HepG2 (cell line): ENCODE results near the gene GGA1. TPM values are rescaled to one million over a fixed set of nuclear protein-coding genes. Genes with fewer than 3 reads are reported as not detected.

Experiments
- ATAC-seq: fragments of 200-7000 bp; cut with Tn5 transposase; 3 replicates; pipeline ENCODE4 v1.9.1; 2020; ENCODE audit warnings: mild to moderate bottlenecking, moderate library complexity
- BruUV-seq: library from RNA; stranded (reverse); fragments of 400-500 nt; replicated peaks from 2 replicates; lab custom pipeline; 2021; lab: Mats Ljungman, UMichigan
- CTCF ChIA-PET: fragments of 300-600 bp; formaldehyde crosslinking; extraction: SDS; loops from one replicate; lab custom pipeline; 2021; ENCODE audit warnings: low total read pairs, inconsistent platforms, low intra/inter-chr PET ratio; lab: Yijun Ruan, JAX
- POLR2A ChIA-PET: fragments of 350-600 bp; sonication (Branson Sonifier 250); formaldehyde crosslinking; loops from one replicate; lab custom pipeline; 2020; ENCODE audit warnings: antibody characterized with exemption, inconsistent platforms; lab: Yijun Ruan, JAX
- DNase-seq: peaks from one replicate; pipeline ENCODE4 v3.0.0-alpha.2; 2015; ENCODE audit warnings: low spot score
- FAIRE-seq: peaks from 3 replicates; lab custom pipeline; 2011; peaks lifted over from hg19 to GRCh38; lab: Jason Lieb, UNC
- H2AFZ ChIP-seq: one replicate; pipeline ENCODE4 v1.6.1; 2011; ENCODE audit warnings: low read length, inconsistent platforms
- H3K27ac ChIP-seq: fragments of 300-600 bp; 3 replicates; pipeline ENCODE4 v1.8.0; 2011; ENCODE audit warnings: mixed run types, mild to moderate bottlenecking, mixed read lengths, low read length, inconsistent platforms; ENCODE audit not compliant: insufficient read depth; ENCODE audit errors: extremely low read length
- H3K27me3 ChIP-seq, 2 experiments: fragments of 200-600 bp in 1 of 2; 2 replicates in 1 of 2; 3 replicates in 1 of 2; pipeline versions ENCODE4 v1.6.0 to v1.8.0; 2011; ENCODE audit warnings: low read length in 2 of 2, mild to moderate bottlenecking in 2 of 2, moderate library complexity in 2 of 2, inconsistent platforms in 1 of 2; ENCODE audit not compliant: insufficient read depth in 2 of 2, control insufficient read depth in 1 of 2
- H3K36me3 ChIP-seq, 2 experiments: fragments of 200-600 bp in 1 of 2; replicated peaks in 1 of 2; 2 replicates in 1 of 2; 3 replicates in 1 of 2; pipeline versions ENCODE4 v1.5.1 to v1.8.0; 2011; ENCODE audit warnings: low read length in 2 of 2, inconsistent platforms in 1 of 2; ENCODE audit not compliant: insufficient read depth in 2 of 2, control insufficient read depth in 1 of 2
- H3K4me1 ChIP-seq: 2 replicates; pipeline ENCODE4 v1.5.1; 2012; ENCODE audit warnings: low read length, inconsistent platforms; ENCODE audit not compliant: insufficient read depth
- H3K4me2 ChIP-seq: 2 replicates; pipeline ENCODE4 v1.6.0; 2011; ENCODE audit warnings: low read depth, low read length, inconsistent platforms
- H3K4me3 ChIP-seq, 3 experiments: fragments of 200-600 bp in 1 of 3; sonication (generic), shearing (Covaris generic) in 1 of 3; replicated peaks in 1 of 3; 2 replicates each; pipeline ENCODE4 v1.5.1; 2011 to 2016; ENCODE audit warnings: low read length in 3 of 3, inconsistent platforms in 2 of 3, low read depth in 2 of 3, mild to moderate bottlenecking in 2 of 3, control low read depth in 1 of 3, mixed read lengths in 1 of 3; ENCODE audit not compliant: insufficient read depth in 1 of 3
- H3K79me2 ChIP-seq: one replicate; pipeline ENCODE4 v1.6.1; 2011; ENCODE audit warnings: low read length, inconsistent platforms; ENCODE audit not compliant: insufficient read depth
- H3K9ac ChIP-seq: 2 replicates; pipeline ENCODE4 v1.6.0; 2011; ENCODE audit warnings: mild to moderate bottlenecking, low read depth, low read length, inconsistent platforms; ENCODE audit not compliant: insufficient read depth
- H3K9me3 ChIP-seq: 2 replicates; pipeline ENCODE4 v1.5.1; 2012; ENCODE audit warnings: mild to moderate bottlenecking, low read length
- H4K20me1 ChIP-seq: 2 replicates; pipeline ENCODE4 v1.6.0; 2011; ENCODE audit warnings: inconsistent platforms, mild to moderate bottlenecking, low read length, moderate library complexity; ENCODE audit not compliant: insufficient read depth
- ESRRA ChIP-seq: sonication (generic); formaldehyde crosslinking; IDR thresholded peaks from 2 replicates; pipeline ENCODE4 v1.5.1; 2020; ENCODE audit warnings: mild to moderate bottlenecking, low read depth, missing genetic modification reagents
- GATA4 ChIP-seq: sonication (generic); IDR thresholded peaks from 2 replicates; pipeline ENCODE4 v1.6.1; 2016; ENCODE audit warnings: antibody characterized with exemption, low read depth, borderline replicate concordance
- GLMP ChIP-seq: sonication (generic); formaldehyde crosslinking; IDR thresholded peaks from 2 replicates; pipeline ENCODE4 v1.9.0; 2021; ENCODE audit warnings: missing genetic modification reagents, mild to moderate bottlenecking, borderline replicate concordance
- GMEB2 ChIP-seq: IDR thresholded peaks from 2 replicates; pipeline ENCODE4 v1.6.1; 2016; ENCODE audit warnings: missing biosample characterization, missing genetic modification reagents, low read depth
- HOXD1 ChIP-seq: sonication (generic); formaldehyde crosslinking; IDR thresholded peaks from 2 replicates; pipeline ENCODE4 v1.5.0; 2020; ENCODE audit warnings: missing genetic modification reagents
- MTA1 ChIP-seq: sonication (generic); formaldehyde crosslinking; IDR thresholded peaks from 2 replicates; pipeline ENCODE4 v1.4.0; 2020; ENCODE audit warnings: missing genetic modification reagents, mild to moderate bottlenecking, borderline replicate concordance
- NFE2 ChIP-seq: sonication (generic); formaldehyde crosslinking; IDR thresholded peaks from 2 replicates; pipeline ENCODE4 v1.4.0; 2020; ENCODE audit warnings: missing genetic modification reagents
- NFE2L2 ChIP-seq: fragments of 150-350 bp; IDR thresholded peaks from 2 replicates; pipeline ENCODE4 v1.6.1; 2014; ENCODE audit warnings: low read length
- RAD51 ChIP-seq: fragments of 450-650 bp; IDR thresholded peaks from 2 replicates; pipeline ENCODE4 v1.6.1; 2016; ENCODE audit warnings: borderline replicate concordance
- RCOR2 ChIP-seq: IDR thresholded peaks from 2 replicates; pipeline ENCODE4 v1.6.1; 2016; ENCODE audit warnings: missing biosample characterization, missing genetic modification reagents
- RFXAP ChIP-seq: sonication (generic); formaldehyde crosslinking; IDR thresholded peaks from 2 replicates; pipeline ENCODE4 v1.4.0; 2020; ENCODE audit warnings: missing genetic modification reagents, borderline replicate concordance
- SRSF1 ChIP-seq: fragments of 200-400 bp; formaldehyde crosslinking; optimal IDR thresholded peaks from 2 replicates; pipeline ENCODE3; 2017; ENCODE audit warnings: mild to moderate bottlenecking, low read depth, low read length, moderate library complexity
- TP53 ChIP-seq: sonication (generic); formaldehyde crosslinking; conservative IDR thresholded peaks from 2 replicates; pipeline ENCODE4 v1.4.0; 2020; ENCODE audit warnings: missing genetic modification reagents
- ZKSCAN5 ChIP-seq: sonication (generic); formaldehyde crosslinking; IDR thresholded peaks from 2 replicates; pipeline ENCODE4 v1.5.1; 2020; ENCODE audit warnings: mild to moderate bottlenecking, missing genetic modification reagents
- ZNF274 ChIP-seq: sonication (generic); formaldehyde crosslinking; IDR thresholded peaks from 2 replicates; pipeline ENCODE4 v1.5.1; 2020; ENCODE audit warnings: mild to moderate bottlenecking, missing genetic modification reagents
- ZNF382 ChIP-seq: sonication (generic); formaldehyde crosslinking; IDR thresholded peaks from 2 replicates; pipeline ENCODE4 v1.5.0; 2020; ENCODE audit warnings: missing genetic modification reagents, mild to moderate bottlenecking, borderline replicate concordance
- ZNF552 ChIP-seq: sonication (generic); formaldehyde crosslinking; IDR thresholded peaks from 2 replicates; pipeline ENCODE4 v1.9.0; 2022; ENCODE audit warnings: missing genetic modification reagents, mild to moderate bottlenecking, borderline replicate concordance
- ZNF580 ChIP-seq: IDR thresholded peaks from 2 replicates; pipeline ENCODE4 v1.6.1; 2016; ENCODE audit warnings: low read depth, borderline replicate concordance
- ZNF720 ChIP-seq: sonication (generic); formaldehyde crosslinking; IDR thresholded peaks from 2 replicates; pipeline ENCODE4 v1.4.0; 2020; ENCODE audit warnings: missing genetic modification reagents
- ZNF737 ChIP-seq: sonication (generic); formaldehyde crosslinking; IDR thresholded peaks from 2 replicates; pipeline ENCODE4 v1.5.0; 2020; ENCODE audit warnings: missing genetic modification reagents, mild to moderate bottlenecking, borderline replicate concordance
- WGBS: methylation state at CpG from one replicate; pipeline ENCODE4 v1.1.6; 2017; ENCODE audit warnings: low lambda C conversion rate; 5-methylcytosine and 5-hydroxymethylcytosine counted together
- in situ Hi-C: cut with HindIII; loops from 2 replicates; pipeline ENCODE4 v1.10.0; 2017; ENCODE audit warnings: low pct_unique_long_range_greater_than_20kb; ENCODE audit not compliant: extremely low pct_ligation_motif_present
- intact Hi-C: fragments of 100-400 bp; cut with micrococcal nuclease; formaldehyde crosslinking; loops from one replicate; pipeline ENCODE4 v1.10.0; 2022; ENCODE audit not compliant: unreplicated experiment
- polyA plus RNA-seq, 8 experiments: library from polyadenylated mRNA; depleted of rRNA in 3 of 8; stranded (reverse) in 7 of 8; unstranded in 1 of 8; fragments of >200 nt; fragmentation: Illumina TruSeq in 4 of 8; extraction: Trizol in 4 of 8; gene quantifications; 2 replicates each; pipeline versions ENCODE4 v1.2.1 to v1.2.3, GENCODE V29; 2011 to 2016; ENCODE audit warnings: low read depth in 4 of 8, missing spikeins in 1 of 8, mixed read lengths in 1 of 8; ENCODE audit not compliant: insufficient read depth in 1 of 8
- total RNA-seq, 5 experiments: library from RNA; depleted of rRNA; stranded (reverse); fragments of >200 nt; fragmentation: Illumina TruSeq; extraction: Trizol; gene quantifications; 2 replicates each; pipeline ENCODE4 v1.2.3, GENCODE V29; 2016; ENCODE audit warnings: low read depth in 1 of 5
- TF ChIP-seq, protein P1 (sequence below): sonication (generic); formaldehyde crosslinking; IDR thresholded peaks from 2 replicates; pipeline ENCODE4 v1.8.0; 2022; ENCODE audit warnings: missing genetic modification reagents, mild to moderate bottlenecking, borderline replicate concordance

GGA1 gene
- total and polyA plus RNA-seq, 2 of the 13 experiments (the other 11 are each of a cell fraction or from before 2014, with no cell fraction given) = 29.1 to 87.2 TPM

GRCh38 chr22:37635157-37635556, 26.5 kb downstream of the GGA1 start:
- 100% methylated on average over 2 of the region's 7 CpGs for WGBS
- DNase-seq = no peak
- H3K9me3 ChIP-seq = no peaks in the 10 kb centered on the region
- in situ Hi-C loops = no loop called here
- H3K27me3 ChIP-seq = no peaks in the 10 kb centered on the region
- no peak overlapping the region for H2AFZ ChIP-seq
- H3K36me3 ChIP-seq = no peaks in the 10 kb centered on the region
- peaks cover 88% of the 10 kb centered on the region for H3K4me1 ChIP-seq
- FAIRE-seq = no peak
- intact Hi-C loops = no loop called here
- peak overlapping the region; percentile 63 for H3K9ac ChIP-seq
- BruUV-seq = no TSS peak
- ChIA-PET CTCF (interaction anchor here (0.7 kb wide), 1 partner anchor 46 kb away, joined by 3 read pairs; no protein-coding TSS in a partner anchor), POLR2A (interaction anchor here (1.6 to 15.8 kb wide), 5 partner anchors 8 to 173 kb away, joined by 3 to 242 read pairs (median 20); partner anchors contain the start of genes GCAT, GGA1 and PDXP)
- peak overlapping the region; percentile 94 for H3K4me2 ChIP-seq
- H4K20me1 ChIP-seq = no peaks in the 10 kb centered on the region
- peak overlapping the region; percentile 84 for H3K27ac ChIP-seq
- H3K4me3 ChIP-seq = peak overlapping the region in 2 of 3 experiments; percentile 51 to 69; a peak in 2 of 6 replicates
- no peak for ATAC-seq
- peaks cover 4% of the 10 kb centered on the region for H3K79me2 ChIP-seq
- no peak for TF ChIP-seq NFE2L2
- TF ChIP-seq RCOR2 (CRISPR knock-in tag) = no peak
- TF ChIP-seq ZNF274 (CRISPR knock-in tag) = peak; percentile 26; the same call in 1 of the 2 replicates
- TF ChIP-seq RAD51 = no peak
- no peak for TF ChIP-seq ZKSCAN5 (CRISPR knock-in tag)
- no peak for TF ChIP-seq RFXAP (CRISPR knock-in tag)
- no peak for TF ChIP-seq ZNF552 (CRISPR knock-in tag)
- TF ChIP-seq, protein P1, sequence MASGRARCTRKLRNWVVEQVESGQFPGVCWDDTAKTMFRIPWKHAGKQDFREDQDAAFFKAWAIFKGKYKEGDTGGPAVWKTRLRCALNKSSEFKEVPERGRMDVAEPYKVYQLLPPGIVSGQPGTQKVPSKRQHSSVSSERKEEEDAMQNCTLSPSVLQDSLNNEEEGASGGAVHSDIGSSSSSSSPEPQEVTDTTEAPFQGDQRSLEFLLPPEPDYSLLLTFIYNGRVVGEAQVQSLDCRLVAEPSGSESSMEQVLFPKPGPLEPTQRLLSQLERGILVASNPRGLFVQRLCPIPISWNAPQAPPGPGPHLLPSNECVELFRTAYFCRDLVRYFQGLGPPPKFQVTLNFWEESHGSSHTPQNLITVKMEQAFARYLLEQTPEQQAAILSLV (CRISPR knock-in tag) = 0 out of 2 replicates have a peak, but pooled peaks have one; percentile 1
- TF ChIP-seq ZNF720 (CRISPR knock-in tag) = no peak
- no peak for TF ChIP-seq ESRRA (CRISPR knock-in tag)
- no peak for TF ChIP-seq ZNF737 (CRISPR knock-in tag)
- TF ChIP-seq GLMP = no peak
- TF ChIP-seq GMEB2 = no peak
- no peak for TF ChIP-seq ZNF382
- TF ChIP-seq NFE2 = no peak
- no peak for TF ChIP-seq HOXD1
- no peak for TF ChIP-seq ZNF580
- 0 out of 2 replicates have a peak, but pooled peaks have one; percentile 29 for TF ChIP-seq MTA1 (CRISPR knock-in tag)
- TF ChIP-seq TP53 (CRISPR knock-in tag) = no peak
- TF ChIP-seq GATA4 = no peak
- TF ChIP-seq SRSF1 = no peak
